GM18520 (cell line): ENCODE data around the gene ZMYM2.
A peak's percentile ranks its signal among the peaks of the same experiment; 100 is the strongest.
"Not testable (repeated sequence)": the region's sequence is repeated elsewhere in the genome, so short reads cannot be mapped to it uniquely, and the experiment has no call there.

Experiments used
- ATAC-seq: cut with Tn5 transposase; IDR thresholded peaks from one replicate; pipeline ENCODE4 v1.9.1; 2021; ENCODE audit not compliant: unreplicated experiment

The ZMYM2 gene

DNA sequence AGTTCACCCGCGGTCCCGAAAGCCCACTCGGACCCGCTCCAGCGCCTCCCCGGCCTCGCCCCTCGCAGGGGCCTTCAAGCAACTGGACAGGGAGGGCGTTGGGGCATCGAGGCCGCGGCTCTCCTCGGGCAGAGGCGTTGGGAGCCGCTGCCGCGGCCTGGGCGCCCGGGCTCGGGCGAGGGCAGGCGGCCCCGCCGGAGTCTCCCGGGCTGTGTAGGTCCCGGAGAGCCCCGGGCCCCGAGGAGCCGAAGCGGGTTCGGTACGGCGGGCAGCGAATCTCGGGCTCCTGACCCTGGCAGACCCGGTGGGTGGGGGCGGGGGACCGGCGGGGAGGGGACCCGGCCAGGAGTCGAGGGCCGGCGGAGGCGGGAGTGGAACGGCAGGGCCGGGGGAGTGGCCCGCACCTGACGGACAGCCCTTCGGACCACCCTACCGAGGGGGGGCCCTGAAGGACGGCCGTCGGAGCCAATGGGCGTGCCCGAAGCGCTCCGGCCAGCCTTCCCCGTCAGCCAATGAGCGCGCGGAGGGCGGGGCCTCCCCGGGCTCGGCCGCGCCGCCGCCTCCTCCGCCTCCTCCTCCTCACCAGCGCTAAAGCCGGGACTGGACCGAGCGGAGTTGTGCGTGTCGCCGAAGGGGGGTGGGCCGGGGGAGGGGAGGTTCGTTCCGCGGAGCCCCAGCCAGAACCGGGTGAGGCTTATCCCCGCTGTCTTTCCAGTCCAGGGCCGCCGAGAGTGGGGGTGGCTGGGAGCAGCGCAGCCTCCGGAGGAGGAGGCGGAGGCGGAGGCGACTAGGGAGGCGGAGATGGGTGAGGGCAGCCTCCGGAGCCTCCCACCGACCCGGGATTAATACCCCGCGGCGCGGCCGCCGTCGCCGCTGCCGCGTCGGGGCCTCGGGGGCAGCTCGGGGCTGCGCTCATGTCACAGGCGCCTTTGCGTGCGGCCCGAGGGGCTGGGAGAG is at the start of gene ZMYM2:
ZMYM2 (plus strand) TSS at position 573 of the 957 bp plus-strand sequence. CDS start 34,346 bp downstream, outside the sequence.
- peak; percentile 77 for ATAC-seq

DNA sequence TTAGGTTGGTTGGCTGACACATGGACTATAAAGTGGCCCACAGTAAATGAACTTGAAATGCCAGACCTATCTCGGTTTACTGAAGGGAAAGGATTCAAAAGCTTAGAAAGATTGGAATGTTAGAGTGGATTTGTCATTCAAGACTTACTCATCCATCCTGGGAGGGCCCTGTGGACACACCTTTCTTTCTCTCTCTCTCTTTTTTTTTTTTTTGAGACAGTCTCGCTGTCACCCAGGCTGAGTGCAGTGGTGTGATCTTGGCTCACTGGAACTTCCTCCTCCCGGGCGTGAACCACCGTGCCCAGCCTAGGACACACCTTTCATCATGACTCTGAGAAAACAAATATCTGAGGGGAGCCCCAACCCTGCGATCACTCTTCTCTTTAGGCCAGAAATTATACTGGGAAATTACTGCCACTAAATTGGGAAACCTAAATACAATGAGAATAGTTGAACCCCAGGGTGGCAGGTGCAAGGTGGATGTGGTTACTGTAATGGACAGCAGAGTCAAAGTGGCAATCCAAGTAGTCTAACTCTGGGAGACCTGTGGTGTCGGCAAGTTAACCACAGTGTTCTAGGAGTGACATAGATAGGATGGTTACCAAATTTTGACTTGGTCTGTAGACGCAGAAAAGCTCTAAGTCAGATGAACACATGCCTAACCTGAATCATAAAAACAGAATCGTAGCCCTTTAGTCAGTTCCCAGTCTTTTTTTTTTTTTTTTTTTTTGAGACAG is 48.0 kb upstream of the ZMYM2 start:
- ATAC-seq = no peak

GRCh38 chr13:19927117-19927748 is 31.3 kb upstream of the ZMYM2 start:
- no peak for ATAC-seq

DNA sequence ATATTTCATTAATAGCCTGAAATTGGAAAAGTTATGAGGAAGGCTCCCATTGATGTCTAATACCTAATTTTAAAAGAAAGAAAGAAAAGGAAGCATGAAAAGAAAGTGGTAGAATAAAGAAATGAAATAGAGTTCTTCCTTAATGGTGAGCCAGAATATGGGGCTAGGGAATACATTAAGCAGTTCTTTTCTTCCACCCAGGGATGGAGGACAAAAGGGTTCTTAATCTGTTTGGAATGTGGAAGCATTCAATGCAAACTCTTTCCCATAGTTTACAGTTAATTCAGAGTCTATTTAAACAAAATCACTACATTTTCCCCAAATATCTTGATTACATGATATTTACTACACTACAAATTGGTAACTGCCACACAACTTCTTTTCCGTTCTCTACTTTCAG is 18.4 kb upstream of the ZMYM2 start:
- no peak for ATAC-seq

DNA sequence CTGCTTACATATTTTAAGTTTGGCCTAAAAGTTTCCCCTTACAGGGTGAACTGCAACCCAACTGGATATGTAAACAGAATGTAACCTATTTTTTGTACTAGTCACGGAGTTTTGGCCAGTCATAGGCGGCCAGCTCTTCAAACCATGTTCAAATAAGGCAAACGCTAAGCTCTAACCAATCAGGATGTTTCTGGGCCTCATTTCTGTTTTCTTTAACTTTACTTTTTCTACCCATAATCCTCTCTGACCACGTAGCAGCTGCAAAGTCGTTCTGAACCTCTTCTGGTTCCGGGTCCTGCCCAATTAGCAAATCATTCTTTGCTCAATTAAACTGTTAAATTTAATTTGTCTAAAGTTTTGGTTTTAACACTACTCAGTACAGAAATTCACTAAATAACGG is 8.2 kb upstream of the ZMYM2 start:
- no peak for ATAC-seq

- no peak for ATAC-seq
These were observed 5.7 kb upstream of the ZMYM2 start for GRCh38 chr13:19952850-19953249.

- ATAC-seq = no peak
These were observed 2.5 kb upstream of the ZMYM2 start for GRCh38 chr13:19955873-19956559.

DNA sequence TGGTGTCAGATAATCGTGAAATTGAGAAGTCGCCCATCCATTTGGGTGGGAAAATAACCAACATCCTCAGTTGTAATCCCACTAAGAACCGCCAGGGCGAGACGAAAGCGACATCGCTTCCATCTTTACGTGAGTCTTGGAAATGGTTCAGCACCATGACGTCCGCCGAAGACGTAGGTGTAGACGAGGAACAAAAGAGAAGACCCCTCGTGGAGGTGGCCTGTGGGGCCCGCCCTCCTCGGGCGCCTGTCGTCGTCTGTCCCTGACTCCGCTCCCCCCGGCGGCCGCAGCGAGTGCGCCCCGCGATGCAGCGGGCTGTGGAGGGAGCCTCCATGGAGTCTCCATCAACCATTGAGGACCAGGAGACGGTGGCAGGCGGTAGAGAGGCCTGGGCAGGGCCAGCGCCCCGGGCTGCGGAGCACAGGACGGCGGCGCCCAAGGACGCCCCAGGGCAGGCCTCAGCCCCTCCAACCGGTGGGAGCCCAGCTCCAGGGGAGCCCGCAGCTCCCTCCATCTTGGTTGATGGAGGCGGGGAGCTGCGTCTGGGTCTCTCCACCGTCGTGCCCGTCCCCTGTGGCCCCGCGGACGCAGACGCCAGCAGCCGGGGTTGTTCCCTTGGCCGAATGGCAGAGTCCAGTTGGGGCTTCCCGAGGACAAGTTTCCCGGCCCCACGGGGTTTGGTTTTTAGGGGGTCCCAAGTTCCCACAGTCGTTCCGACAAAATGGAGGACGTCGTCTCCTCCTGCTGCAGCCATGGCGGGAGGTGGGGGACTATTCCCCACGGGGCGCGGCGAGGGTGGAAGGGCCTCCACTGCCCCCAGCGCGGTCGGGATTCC is 990 bp upstream of the ZMYM2 start:
- ATAC-seq = peak; percentile 16

DNA sequence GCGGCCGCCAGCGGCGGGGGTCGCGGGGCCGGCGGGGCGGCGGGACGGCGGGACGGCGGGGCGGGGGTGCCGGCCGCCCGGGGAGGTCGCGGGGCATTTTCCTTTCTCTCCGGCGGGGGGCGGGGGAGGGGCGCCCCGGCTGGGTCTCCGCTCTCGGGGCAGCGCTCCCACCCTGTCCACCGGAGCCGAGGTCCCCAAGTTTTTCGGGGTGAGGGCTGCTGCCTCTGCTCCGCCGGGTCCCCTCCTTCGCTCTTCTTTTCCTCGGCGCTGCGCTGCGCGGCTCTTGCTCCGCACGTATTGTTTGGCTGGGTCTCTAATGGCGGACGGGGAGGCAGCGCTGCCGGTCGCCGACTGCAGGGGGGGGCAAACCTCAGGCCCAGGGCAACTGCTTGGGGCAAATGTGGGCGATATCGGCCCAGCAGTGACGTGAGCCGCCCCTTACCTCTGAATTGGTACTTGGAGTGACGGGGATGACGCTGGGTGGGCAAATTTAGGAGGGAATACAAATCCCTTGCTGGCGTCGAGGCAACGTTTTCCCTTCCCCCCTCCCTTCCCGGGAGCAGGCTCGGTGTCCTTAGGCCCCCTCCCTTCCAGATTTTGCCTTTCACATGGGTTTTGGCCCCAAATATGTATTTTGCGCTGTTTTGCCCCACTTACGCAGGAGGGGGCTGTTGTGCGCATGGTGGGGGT is 759 bp downstream of the ZMYM2 start:
- ATAC-seq = no peak

DNA sequence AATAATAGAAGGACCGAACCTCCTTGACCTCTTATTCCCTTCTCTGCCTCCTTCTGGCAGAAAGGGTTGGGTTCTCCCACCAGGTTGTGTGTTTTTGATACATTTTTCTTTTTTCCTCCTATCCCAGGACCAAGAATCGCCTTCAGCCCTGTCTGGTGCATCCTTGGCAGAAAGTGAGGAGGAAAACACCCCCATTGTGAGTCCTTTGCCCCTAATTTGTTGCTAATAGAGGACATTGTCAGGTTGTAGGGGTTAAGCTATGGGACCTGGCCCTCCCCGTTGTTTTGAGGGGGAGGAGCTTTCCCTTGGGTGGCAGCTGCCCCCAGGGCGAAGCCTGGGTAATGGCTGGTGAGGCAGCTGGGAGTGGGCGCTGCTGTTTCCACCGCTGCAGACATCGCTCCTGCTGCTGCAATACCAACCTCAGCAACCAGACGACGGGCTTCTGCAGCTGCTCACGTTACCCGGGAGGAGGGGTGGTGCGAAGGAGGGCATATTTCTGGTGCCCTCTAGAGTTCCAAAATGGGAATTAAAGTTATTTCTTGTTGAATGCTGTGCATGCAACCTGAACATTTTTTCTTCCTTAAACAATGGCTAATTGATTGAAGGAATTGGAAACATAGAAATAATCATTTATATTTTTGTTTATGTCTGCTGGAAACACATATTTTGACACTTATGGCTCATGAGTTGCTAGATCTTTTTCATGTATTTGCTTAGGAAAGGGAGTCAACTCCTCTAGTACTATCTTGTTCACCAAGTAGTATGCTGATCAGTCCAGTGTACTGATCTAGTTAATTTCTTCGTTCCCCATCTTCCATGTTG is 1.5 kb downstream of the ZMYM2 start:
- peak; percentile 27 for ATAC-seq

DNA sequence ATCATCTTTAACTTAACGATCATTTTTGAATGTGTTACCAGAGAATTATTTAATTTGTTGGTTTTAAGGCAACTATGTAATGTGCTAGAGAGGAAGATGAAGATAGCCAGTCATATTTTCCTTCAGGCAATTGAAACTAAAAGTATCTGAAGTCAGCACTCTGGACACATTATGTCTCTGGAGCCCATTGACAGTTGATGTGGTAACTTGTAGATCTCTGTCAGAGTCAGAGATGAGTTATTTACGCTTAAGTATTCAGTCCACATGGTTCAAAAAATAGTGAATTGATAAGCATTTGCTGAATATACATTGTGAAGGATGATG is 2.1 kb downstream of the ZMYM2 start:
- no peak for ATAC-seq

DNA sequence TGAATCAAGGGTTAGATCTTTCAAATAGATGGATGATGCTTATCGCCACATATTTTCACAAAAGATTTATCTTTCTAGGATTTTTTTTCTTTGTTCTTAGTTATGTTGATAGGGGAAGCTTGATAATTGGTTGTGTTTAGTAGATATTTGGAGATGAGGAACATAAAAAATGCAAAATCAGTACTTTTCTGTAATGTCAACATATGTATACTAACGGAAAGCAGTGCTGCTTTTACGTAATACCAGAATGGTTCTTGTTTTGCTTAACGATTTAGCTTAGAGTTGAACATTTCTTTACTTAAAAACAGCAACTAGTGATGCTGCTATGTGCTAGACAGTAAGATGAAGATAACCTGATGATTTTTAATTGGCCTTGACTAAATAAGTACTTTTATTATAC is 3.0 kb downstream of the ZMYM2 start:
- no peak for ATAC-seq

DNA sequence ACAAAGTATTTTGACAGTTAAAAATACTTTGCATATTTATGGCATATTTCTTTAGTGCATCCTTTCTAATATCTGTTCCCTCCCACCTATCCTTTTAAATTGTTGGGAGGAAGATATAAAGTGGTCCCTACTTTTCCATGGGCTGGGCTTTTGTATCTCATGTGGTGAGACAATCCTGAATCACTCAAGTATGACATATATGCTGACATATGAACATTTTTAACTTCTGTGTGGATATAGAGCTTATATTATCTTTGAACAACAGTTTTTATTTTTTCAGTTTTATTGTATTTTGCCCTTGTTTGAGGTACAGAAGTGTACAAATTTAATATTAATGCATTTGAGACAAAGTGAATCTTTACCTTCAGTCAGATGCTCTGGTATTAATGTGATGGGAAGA is 3.4 kb downstream of the ZMYM2 start:
- ATAC-seq = no peak

DNA sequence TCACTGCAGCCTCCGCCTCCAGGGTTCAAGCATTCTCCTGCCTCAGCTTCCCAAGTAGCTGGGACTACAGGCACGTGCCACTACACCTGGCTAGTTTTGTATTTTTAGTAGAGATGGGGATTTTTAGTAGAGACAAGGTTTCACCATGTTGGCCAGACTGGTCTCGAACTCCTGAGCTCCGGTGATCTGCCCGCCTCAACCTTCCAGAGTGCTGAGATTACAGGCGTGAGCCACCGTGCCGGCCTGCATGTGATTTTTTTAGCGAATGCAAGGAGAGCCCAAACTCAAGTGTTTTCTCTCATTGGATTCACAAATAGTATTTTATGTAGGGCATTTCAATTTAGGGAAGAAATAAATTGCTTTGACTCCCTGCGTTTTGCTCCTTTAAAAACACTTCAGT is 4.4 kb downstream of the ZMYM2 start:
- ATAC-seq = no peak

GRCh38 chr13:19967621-19968020 is 9.1 kb downstream of the ZMYM2 start:
- ATAC-seq = no peak

DNA sequence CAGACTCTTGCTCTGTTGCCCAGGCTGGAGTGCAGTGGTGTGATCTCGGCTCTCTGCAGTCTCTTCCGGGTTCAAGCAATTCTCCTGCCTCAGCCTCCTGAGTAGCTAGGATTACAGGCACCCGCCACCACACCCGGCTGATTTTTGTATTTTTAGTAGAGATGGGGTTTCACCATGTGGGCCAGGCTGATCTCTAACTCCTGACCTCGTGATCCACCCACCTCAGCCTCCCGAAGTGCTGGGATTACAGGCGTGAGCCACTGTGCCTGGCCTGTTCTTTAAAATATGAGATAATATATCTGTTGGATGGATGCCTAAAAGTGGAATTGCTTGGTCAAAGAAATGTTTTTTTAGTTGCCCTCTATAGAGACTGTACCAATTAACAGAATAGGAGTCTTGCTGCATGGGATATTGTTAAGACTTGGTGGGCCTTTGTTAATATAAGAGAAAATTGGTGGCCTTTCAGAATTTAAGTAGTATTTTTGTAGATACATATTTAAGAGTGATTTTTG is 16.0 kb downstream of the ZMYM2 start:
- ATAC-seq = not testable (repeated sequence)

DNA sequence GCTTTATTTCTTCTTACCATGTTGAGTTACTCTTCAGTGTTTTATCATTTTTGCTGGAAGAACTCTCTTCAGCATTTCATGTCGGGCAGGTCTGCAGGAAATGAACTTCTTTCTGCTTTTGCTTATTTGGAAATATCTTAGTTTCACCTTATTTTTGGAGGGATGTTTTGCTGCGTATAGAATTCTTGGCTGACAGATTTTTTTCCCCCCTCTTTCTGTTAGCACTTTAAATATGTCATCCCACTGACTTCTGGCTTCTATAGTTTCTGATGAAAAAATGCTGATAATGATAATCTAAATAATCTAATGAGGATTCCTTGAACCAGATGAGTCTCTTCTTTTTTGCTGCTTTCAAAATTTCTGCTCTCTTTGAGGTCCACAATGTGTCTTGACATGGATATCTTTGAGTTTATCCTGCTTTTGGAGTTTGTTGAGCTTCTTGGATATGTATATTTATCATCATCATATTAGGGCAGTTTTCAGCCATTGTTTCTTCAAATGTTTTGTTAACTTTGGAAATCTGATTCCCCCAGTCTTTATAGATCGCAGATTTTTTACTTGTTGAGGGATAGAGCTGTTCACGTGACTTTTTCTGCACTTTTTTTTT is 20.4 kb downstream of the ZMYM2 start:
- no peak for ATAC-seq

GRCh38 chr13:19981685-19982238 is 23.2 kb downstream of the ZMYM2 start:
- no peak for ATAC-seq
